Fibroblast of mammary gland (primary cell): Measurements from ENCODE around the gene EQTN.
A peak's percentile ranks its signal among the peaks of the same experiment; 100 is the strongest.

Experiments used
- DNase-seq: peaks from one replicate; pipeline ENCODE4 v3.0.0-alpha.2; 2010; ENCODE audit warnings: low read depth
- H3K4me3 ChIP-seq: 2 replicates; pipeline ENCODE4 v1.5.1; 2011; ENCODE audit warnings: low read depth, mild to moderate bottlenecking, low read length, moderate library complexity; ENCODE audit not compliant: control insufficient read depth
- CTCF ChIP-seq: conservative IDR thresholded peaks from 2 replicates; pipeline ENCODE4 v1.5.1; 2011; ENCODE audit warnings: low read depth, low read length, inconsistent platforms; ENCODE audit not compliant: control insufficient read depth, insufficient read depth

Gene EQTN

GRCh38 chr9:27333241-27334052 is 36.5 kb upstream of the EQTN start:
- peak; percentile 74 for TF ChIP-seq CTCF
- DNase-seq = peak; percentile 77
- H3K4me3 ChIP-seq = no peak overlapping the region

GRCh38 chr9:27331393-27331792 is 34.4 kb upstream of the EQTN start:
- no peak for DNase-seq
- TF ChIP-seq CTCF = no peak
- H3K4me3 ChIP-seq = no peak overlapping the region

GRCh38 chr9:27329291-27329690 is 32.3 kb upstream of the EQTN start:
- DNase-seq = no peak
- H3K4me3 ChIP-seq = no peak overlapping the region
- TF ChIP-seq CTCF = no peak

GRCh38 chr9:27328483-27328882 is 31.5 kb upstream of the EQTN start:
- DNase-seq = no peak
- no peak for TF ChIP-seq CTCF
- no peak overlapping the region for H3K4me3 ChIP-seq

GRCh38 chr9:27311184-27311583 is 14.2 kb upstream of the EQTN start:
- H3K4me3 ChIP-seq = no peak overlapping the region
- DNase-seq = no peak
- TF ChIP-seq CTCF = no peak

GRCh38 chr9:27310582-27310981 is 13.6 kb upstream of the EQTN start:
- TF ChIP-seq CTCF = no peak
- no peak overlapping the region for H3K4me3 ChIP-seq
- DNase-seq = no peak
